Fibroblast of mammary gland (primary cell): Measurements from ENCODE around the gene CEP70.
A peak's percentile ranks its signal among the peaks of the same experiment; 100 is the strongest.
"Not testable (repeated sequence)": the region's sequence is repeated elsewhere in the genome, so short reads cannot be mapped to it uniquely, and the experiment has no call there.

Source experiments
- DNase-seq: peaks from one replicate; pipeline ENCODE4 v3.0.0-alpha.2; 2010; ENCODE audit warnings: low read depth
- H3K4me3 ChIP-seq: 2 replicates; pipeline ENCODE4 v1.5.1; 2011; ENCODE audit warnings: low read depth, mild to moderate bottlenecking, low read length, moderate library complexity; ENCODE audit not compliant: control insufficient read depth
- CTCF ChIP-seq: conservative IDR thresholded peaks from 2 replicates; pipeline ENCODE4 v1.5.1; 2011; ENCODE audit warnings: low read depth, low read length, inconsistent platforms; ENCODE audit not compliant: control insufficient read depth, insufficient read depth

CEP70 gene

GRCh38 chr3:138492980-138493675 lies 100.9 kb downstream of the CEP70 start:
- TF ChIP-seq CTCF, result no peak
- no peak for DNase-seq

GRCh38 chr3:138491971-138492370 lies 102.1 kb downstream of the CEP70 start:
- no peak overlapping the region for H3K4me3 ChIP-seq
- no peak for DNase-seq
- no peak for TF ChIP-seq CTCF

More at GRCh38 chr3:138492980-138493675, 100.9 kb downstream of the CEP70 start:
- no peak overlapping the region for H3K4me3 ChIP-seq

GRCh38 chr3:138486580-138486979 lies 107.5 kb downstream of the CEP70 start:
- not testable (repeated sequence) for H3K4me3 ChIP-seq, DNase-seq

- not testable (repeated sequence) for H3K4me3 ChIP-seq, DNase-seq
Measured at GRCh38 chr3:138484672-138485071, 109.4 kb downstream of the CEP70 start.

- H3K4me3 ChIP-seq, result no peak overlapping the region
- TF ChIP-seq CTCF, result peak; percentile 97
- DNase-seq, result peak; percentile 54
Measured at GRCh38 chr3:138479438-138479863, 114.6 kb downstream of the CEP70 start.

- H3K4me3 ChIP-seq, result no peak overlapping the region
- DNase-seq, result no peak
- TF ChIP-seq CTCF, result no peak
Measured at GRCh38 chr3:138477801-138478200, 116.3 kb downstream of the CEP70 start.

GRCh38 chr3:138477120-138477519 lies 116.9 kb downstream of the CEP70 start:
- H3K4me3 ChIP-seq, result no peak overlapping the region
- no peak for DNase-seq
- no peak for TF ChIP-seq CTCF

- H3K4me3 ChIP-seq, result no peak overlapping the region
- no peak for TF ChIP-seq CTCF
- DNase-seq, result no peak
Measured at GRCh38 chr3:138476526-138476925, 117.5 kb downstream of the CEP70 start.
